ENCODE data around the gene GMDS. TPM values are rescaled to one million over a fixed set of nuclear protein-coding genes. Genes with fewer than 3 reads are reported as not detected.

GMDS gene
- total and polyA plus RNA-seq, 2 experiments from 2014 or later = 30.1 to 36.5 TPM

DNA sequence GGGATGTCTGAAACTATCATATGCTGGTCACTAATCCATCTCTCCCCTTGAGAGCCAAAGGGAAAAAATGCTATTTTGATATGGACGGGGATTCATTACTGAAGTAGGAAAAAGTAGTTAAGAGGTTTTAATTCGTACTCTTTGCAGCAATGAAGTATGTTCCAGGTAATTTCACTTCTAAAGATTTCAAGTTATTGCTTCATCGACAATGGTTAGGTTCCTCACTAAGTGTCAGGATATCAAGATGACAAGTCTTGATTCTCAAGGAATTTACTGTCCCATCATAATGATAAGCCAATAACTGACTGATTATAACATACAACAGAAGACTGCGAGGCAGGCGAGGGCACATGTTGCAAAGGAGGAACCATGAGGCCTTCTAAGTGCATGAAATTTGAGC lies 57.0 kb downstream of the GMDS start (continued):
- TF ChIP-seq, protein P1, sequence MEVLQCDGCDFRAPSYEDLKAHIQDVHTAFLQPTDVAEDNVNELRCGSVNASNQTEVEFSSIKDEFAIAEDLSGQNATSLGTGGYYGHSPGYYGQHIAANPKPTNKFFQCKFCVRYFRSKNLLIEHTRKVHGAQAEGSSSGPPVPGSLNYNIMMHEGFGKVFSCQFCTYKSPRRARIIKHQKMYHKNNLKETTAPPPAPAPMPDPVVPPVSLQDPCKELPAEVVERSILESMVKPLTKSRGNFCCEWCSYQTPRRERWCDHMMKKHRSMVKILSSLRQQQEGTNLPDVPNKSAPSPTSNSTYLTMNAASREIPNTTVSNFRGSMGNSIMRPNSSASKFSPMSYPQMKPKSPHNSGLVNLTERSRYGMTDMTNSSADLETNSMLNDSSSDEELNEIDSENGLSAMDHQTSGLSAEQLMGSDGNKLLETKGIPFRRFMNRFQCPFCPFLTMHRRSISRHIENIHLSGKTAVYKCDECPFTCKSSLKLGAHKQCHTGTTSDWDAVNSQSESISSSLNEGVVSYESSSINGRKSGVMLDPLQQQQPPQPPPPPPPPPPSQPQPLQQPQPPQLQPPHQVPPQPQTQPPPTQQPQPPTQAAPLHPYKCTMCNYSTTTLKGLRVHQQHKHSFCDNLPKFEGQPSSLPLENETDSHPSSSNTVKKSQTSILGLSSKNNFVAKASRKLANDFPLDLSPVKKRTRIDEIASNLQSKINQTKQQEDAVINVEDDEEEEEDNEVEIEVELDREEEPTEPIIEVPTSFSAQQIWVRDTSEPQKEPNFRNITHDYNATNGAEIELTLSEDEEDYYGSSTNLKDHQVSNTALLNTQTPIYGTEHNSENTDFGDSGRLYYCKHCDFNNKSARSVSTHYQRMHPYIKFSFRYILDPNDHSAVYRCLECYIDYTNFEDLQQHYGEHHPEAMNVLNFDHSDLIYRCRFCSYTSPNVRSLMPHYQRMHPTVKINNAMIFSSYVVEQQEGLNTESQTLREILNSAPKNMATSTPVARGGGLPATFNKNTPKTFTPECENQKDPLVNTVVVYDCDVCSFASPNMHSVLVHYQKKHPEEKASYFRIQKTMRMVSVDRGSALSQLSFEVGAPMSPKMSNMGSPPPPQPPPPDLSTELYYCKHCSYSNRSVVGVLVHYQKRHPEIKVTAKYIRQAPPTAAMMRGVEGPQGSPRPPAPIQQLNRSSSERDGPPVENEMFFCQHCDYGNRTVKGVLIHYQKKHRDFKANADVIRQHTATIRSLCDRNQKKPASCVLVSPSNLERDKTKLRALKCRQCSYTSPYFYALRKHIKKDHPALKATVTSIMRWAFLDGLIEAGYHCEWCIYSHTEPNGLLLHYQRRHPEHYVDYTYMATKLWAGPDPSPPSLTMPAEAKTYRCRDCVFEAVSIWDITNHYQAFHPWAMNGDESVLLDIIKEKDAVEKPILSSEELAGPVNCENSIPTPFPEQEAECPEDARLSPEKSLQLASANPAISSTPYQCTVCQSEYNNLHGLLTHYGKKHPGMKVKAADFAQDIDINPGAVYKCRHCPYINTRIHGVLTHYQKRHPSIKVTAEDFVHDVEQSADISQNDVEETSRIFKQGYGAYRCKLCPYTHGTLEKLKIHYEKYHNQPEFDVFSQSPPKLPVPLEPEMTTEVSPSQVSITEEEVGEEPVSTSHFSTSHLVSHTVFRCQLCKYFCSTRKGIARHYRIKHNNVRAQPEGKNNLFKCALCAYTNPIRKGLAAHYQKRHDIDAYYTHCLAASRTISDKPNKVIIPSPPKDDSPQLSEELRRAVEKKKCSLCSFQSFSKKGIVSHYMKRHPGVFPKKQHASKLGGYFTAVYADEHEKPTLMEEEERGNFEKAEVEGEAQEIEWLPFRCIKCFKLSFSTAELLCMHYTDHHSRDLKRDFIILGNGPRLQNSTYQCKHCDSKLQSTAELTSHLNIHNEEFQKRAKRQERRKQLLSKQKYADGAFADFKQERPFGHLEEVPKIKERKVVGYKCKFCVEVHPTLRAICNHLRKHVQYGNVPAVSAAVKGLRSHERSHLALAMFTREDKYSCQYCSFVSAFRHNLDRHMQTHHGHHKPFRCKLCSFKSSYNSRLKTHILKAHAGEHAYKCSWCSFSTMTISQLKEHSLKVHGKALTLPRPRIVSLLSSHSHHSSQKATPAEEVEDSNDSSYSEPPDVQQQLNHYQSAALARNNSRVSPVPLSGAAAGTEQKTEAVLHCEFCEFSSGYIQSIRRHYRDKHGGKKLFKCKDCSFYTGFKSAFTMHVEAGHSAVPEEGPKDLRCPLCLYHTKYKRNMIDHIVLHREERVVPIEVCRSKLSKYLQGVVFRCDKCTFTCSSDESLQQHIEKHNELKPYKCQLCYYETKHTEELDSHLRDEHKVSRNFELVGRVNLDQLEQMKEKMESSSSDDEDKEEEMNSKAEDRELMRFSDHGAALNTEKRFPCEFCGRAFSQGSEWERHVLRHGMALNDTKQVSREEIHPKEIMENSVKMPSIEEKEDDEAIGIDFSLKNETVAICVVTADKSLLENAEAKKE (CRISPR knock-in tag; IDR thresholded peaks at IDR 0.05) = no peak
- TF ChIP-seq CREB1 (CRISPR knock-in tag; IDR thresholded peaks at IDR 0.05; ENCODE audit: low read depth) (no peak), POLR2AphosphoS5 (IDR thresholded peaks at IDR 0.05; ENCODE audit: low read depth) (no peak)
- TF ChIP-seq, protein P2, sequence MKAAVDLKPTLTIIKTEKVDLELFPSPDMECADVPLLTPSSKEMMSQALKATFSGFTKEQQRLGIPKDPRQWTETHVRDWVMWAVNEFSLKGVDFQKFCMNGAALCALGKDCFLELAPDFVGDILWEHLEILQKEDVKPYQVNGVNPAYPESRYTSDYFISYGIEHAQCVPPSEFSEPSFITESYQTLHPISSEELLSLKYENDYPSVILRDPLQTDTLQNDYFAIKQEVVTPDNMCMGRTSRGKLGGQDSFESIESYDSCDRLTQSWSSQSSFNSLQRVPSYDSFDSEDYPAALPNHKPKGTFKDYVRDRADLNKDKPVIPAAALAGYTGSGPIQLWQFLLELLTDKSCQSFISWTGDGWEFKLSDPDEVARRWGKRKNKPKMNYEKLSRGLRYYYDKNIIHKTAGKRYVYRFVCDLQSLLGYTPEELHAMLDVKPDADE (IDR thresholded peaks at IDR 0.05) = no peak
- TF ChIP-seq, protein P3, sequence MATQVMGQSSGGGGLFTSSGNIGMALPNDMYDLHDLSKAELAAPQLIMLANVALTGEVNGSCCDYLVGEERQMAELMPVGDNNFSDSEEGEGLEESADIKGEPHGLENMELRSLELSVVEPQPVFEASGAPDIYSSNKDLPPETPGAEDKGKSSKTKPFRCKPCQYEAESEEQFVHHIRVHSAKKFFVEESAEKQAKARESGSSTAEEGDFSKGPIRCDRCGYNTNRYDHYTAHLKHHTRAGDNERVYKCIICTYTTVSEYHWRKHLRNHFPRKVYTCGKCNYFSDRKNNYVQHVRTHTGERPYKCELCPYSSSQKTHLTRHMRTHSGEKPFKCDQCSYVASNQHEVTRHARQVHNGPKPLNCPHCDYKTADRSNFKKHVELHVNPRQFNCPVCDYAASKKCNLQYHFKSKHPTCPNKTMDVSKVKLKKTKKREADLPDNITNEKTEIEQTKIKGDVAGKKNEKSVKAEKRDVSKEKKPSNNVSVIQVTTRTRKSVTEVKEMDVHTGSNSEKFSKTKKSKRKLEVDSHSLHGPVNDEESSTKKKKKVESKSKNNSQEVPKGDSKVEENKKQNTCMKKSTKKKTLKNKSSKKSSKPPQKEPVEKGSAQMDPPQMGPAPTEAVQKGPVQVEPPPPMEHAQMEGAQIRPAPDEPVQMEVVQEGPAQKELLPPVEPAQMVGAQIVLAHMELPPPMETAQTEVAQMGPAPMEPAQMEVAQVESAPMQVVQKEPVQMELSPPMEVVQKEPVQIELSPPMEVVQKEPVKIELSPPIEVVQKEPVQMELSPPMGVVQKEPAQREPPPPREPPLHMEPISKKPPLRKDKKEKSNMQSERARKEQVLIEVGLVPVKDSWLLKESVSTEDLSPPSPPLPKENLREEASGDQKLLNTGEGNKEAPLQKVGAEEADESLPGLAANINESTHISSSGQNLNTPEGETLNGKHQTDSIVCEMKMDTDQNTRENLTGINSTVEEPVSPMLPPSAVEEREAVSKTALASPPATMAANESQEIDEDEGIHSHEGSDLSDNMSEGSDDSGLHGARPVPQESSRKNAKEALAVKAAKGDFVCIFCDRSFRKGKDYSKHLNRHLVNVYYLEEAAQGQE (IDR thresholded peaks at IDR 0.05; ENCODE audit: unreplicated experiment) = no peak
